GM23338 (cell line): ENCODE measurements around the gene PGR. TPM values are rescaled to one million over a fixed set of nuclear protein-coding genes. Genes with fewer than 3 reads are reported as not detected.

Experiments used
- ATAC-seq: fragments of 200-7000 bp; cut with Tn5 transposase; 3 replicates; pipeline ENCODE4 v1.9.1; 2020
- DNase-seq: peaks from one replicate; pipeline ENCODE4 v3.0.0-alpha.2; 2015; ENCODE audit warnings: low spot score
- H2AFZ ChIP-seq: fragments of 200-600 bp; sonication (generic); 2 replicates; pipeline ENCODE4 v1.8.0; 2016; ENCODE audit warnings: antibody characterized with exemption, mild to moderate bottlenecking, moderate library complexity
- H3F3A ChIP-seq: fragments of 200-600 bp; sonication (generic); replicated peaks from 2 replicates; pipeline ENCODE4 v1.8.0; 2017; ENCODE audit warnings: antibody characterized with exemption, mixed run types, low read depth
- H3K27ac ChIP-seq: fragments of 200-600 bp; sonication (generic); 2 replicates; pipeline ENCODE4 v1.6.1; 2016; ENCODE audit warnings: low read depth
- H3K27me3 ChIP-seq: fragments of 200-600 bp; sonication (generic); 2 replicates; pipeline ENCODE4 v1.8.0; 2016; ENCODE audit warnings: mild to moderate bottlenecking, mixed run types, moderate library complexity; ENCODE audit not compliant: insufficient read depth
- H3K36me3 ChIP-seq: fragments of 200-600 bp; sonication (generic); 2 replicates; pipeline ENCODE4 v1.8.0; 2016; ENCODE audit warnings: mild to moderate bottlenecking; ENCODE audit not compliant: insufficient read depth
- H3K4me1 ChIP-seq: fragments of 200-600 bp; sonication (generic); 2 replicates; pipeline ENCODE4 v1.8.0; 2016; ENCODE audit warnings: mild to moderate bottlenecking, moderate library complexity; ENCODE audit not compliant: insufficient read depth
- H3K4me2 ChIP-seq: fragments of 200-600 bp; sonication (generic); 2 replicates; pipeline ENCODE4 v1.7.1; 2017; ENCODE audit warnings: mixed run types
- H3K4me3 ChIP-seq: fragments of 200-600 bp; sonication (generic); 2 replicates; pipeline ENCODE4 v1.6.1; 2016; ENCODE audit warnings: mixed run types
- H3K79me2 ChIP-seq: fragments of 200-600 bp; sonication (generic); replicated peaks from 2 replicates; pipeline ENCODE4 v1.8.0; 2017; ENCODE audit warnings: mild to moderate bottlenecking; ENCODE audit not compliant: insufficient read depth
- H3K9me2 ChIP-seq: fragments of 200-600 bp; sonication (generic); 2 replicates; pipeline ENCODE4 v1.8.0; 2017; ENCODE audit not compliant: insufficient read depth
- H4K20me1 ChIP-seq: fragments of 200-600 bp; sonication (generic); replicated peaks from 2 replicates; pipeline ENCODE4 v1.8.0; 2017; ENCODE audit warnings: mild to moderate bottlenecking; ENCODE audit not compliant: insufficient read depth
- H3K27ac Mint-ChIP-seq: 2 replicates; pipeline ENCODE4 v1.8.0; 2020; ENCODE audit warnings: inconsistent platforms, mild to moderate bottlenecking, moderate library complexity, mixed read lengths
- H3K27me3 Mint-ChIP-seq: 3 replicates; pipeline ENCODE4 v1.8.0; 2022; ENCODE audit warnings: low read depth, mild to moderate bottlenecking, moderate library complexity, mixed read lengths, inconsistent platforms; ENCODE audit not compliant: insufficient read depth, poor library complexity
- H3K36me3 Mint-ChIP-seq: 3 replicates; pipeline ENCODE4 v1.8.0; 2021; ENCODE audit warnings: low read depth, mild to moderate bottlenecking, inconsistent platforms, moderate library complexity, mixed read lengths
- H3K4me1 Mint-ChIP-seq: 3 replicates; pipeline ENCODE4 v1.8.0; 2020; ENCODE audit warnings: mild to moderate bottlenecking, inconsistent platforms, mixed read lengths
- H3K4me3 Mint-ChIP-seq: 3 replicates; pipeline ENCODE4 v1.8.0; 2021; ENCODE audit warnings: moderate library complexity, mild to moderate bottlenecking, inconsistent platforms, mixed read lengths
- H3K9me3 Mint-ChIP-seq: 3 replicates; pipeline ENCODE4 v1.8.0; 2020; ENCODE audit warnings: moderate library complexity, mild to moderate bottlenecking, inconsistent platforms, mixed read lengths
- CREB1 ChIP-seq: fragments of 250-450 bp; sonication (Bioruptor Pico); IDR thresholded peaks from 2 replicates; pipeline ENCODE4 v1.5.0; 2020; ENCODE audit warnings: low read depth, mild to moderate bottlenecking, moderate library complexity
- EZH2phosphoT487 ChIP-seq: fragments of 200-600 bp; sonication (generic); IDR thresholded peaks from one replicate; pipeline ENCODE4 v1.8.1; 2018; ENCODE audit warnings: antibody characterized with exemption; ENCODE audit not compliant: unreplicated experiment
- JUNB ChIP-seq: IDR thresholded peaks from one replicate; pipeline ENCODE4 v1.6.1; 2016; ENCODE audit warnings: antibody characterized with exemption; ENCODE audit not compliant: unreplicated experiment
- polyA plus RNA-seq: library from polyadenylated mRNA; unstranded; fragments of >200 nt; fragmentation: Nextera tagmentation; extraction: Ambion mirVana; gene quantifications from 2 replicates; pipeline ENCODE4 v1.2.1, GENCODE V29; 2016
- total RNA-seq: library from RNA; depleted of rRNA; stranded (reverse); fragments of >200 nt; shearing (Covaris generic); gene quantifications from 2 replicates; pipeline ENCODE4 v1.2.3, GENCODE V29; 2014
- TF ChIP-seq, protein P1 (sequence below): IDR thresholded peaks from 2 replicates; pipeline ENCODE4 v1.6.1; 2016; ENCODE audit warnings: antibody characterized with exemption
- TF ChIP-seq, protein P2 (sequence below): fragments of 250-450 bp; sonication (Bioruptor Pico); IDR thresholded peaks from 2 replicates; pipeline ENCODE4 v1.5.0; 2020; ENCODE audit warnings: mild to moderate bottlenecking, moderate library complexity

PGR gene
- total and polyA plus RNA-seq, 2 experiments from 2014 or later: 0.07 to 0.11 TPM

DNA sequence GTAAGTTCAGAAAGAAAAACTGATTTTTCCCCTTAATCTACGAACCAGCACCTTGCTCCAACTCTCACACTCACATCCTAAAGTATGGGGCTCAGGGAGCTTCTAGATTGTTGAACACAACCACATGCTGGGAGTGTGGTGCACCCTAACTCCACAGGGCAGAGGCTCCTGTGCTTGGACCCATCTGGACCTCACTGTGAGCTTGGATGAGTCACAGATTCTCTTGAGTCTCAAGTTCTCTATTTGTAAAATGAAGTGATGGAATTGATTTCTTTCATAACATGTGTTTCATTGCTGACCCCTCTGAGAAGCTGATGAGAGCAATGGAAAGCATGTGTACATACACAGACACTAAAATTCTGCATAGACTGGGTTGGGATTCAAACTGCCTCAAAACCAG is 109.7 kb downstream of the PGR start:
- no peak overlapping the region for H3K27ac ChIP-seq

More for the DNA sequence above, 109.7 kb downstream of the PGR start:
- no peaks in the 10 kb centered on the region for H3K9me2 ChIP-seq
- no peaks in the 10 kb centered on the region for H3K27me3 ChIP-seq
- no peak for DNase-seq
- H3K36me3 ChIP-seq: no peaks in the 10 kb centered on the region
- Mint-ChIP-seq H3K36me3 (no peaks in the 10 kb centered on the region), H3K27ac (no peak overlapping the region), H3K27me3 (no peaks in the 10 kb centered on the region), H3K4me3 (no peak overlapping the region), H3K9me3 (no peaks in the 10 kb centered on the region), H3K4me1 (no peaks in the 10 kb centered on the region)
- no peaks in the 10 kb centered on the region for H3F3A ChIP-seq
- H3K4me1 ChIP-seq: no peaks in the 10 kb centered on the region
- H4K20me1 ChIP-seq: no peaks in the 10 kb centered on the region
- no peak overlapping the region for H3K4me3 ChIP-seq
- no peak for TF ChIP-seq JUNB
- TF ChIP-seq, protein P1, sequence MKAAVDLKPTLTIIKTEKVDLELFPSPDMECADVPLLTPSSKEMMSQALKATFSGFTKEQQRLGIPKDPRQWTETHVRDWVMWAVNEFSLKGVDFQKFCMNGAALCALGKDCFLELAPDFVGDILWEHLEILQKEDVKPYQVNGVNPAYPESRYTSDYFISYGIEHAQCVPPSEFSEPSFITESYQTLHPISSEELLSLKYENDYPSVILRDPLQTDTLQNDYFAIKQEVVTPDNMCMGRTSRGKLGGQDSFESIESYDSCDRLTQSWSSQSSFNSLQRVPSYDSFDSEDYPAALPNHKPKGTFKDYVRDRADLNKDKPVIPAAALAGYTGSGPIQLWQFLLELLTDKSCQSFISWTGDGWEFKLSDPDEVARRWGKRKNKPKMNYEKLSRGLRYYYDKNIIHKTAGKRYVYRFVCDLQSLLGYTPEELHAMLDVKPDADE: no peak
- TF ChIP-seq, protein P2, sequence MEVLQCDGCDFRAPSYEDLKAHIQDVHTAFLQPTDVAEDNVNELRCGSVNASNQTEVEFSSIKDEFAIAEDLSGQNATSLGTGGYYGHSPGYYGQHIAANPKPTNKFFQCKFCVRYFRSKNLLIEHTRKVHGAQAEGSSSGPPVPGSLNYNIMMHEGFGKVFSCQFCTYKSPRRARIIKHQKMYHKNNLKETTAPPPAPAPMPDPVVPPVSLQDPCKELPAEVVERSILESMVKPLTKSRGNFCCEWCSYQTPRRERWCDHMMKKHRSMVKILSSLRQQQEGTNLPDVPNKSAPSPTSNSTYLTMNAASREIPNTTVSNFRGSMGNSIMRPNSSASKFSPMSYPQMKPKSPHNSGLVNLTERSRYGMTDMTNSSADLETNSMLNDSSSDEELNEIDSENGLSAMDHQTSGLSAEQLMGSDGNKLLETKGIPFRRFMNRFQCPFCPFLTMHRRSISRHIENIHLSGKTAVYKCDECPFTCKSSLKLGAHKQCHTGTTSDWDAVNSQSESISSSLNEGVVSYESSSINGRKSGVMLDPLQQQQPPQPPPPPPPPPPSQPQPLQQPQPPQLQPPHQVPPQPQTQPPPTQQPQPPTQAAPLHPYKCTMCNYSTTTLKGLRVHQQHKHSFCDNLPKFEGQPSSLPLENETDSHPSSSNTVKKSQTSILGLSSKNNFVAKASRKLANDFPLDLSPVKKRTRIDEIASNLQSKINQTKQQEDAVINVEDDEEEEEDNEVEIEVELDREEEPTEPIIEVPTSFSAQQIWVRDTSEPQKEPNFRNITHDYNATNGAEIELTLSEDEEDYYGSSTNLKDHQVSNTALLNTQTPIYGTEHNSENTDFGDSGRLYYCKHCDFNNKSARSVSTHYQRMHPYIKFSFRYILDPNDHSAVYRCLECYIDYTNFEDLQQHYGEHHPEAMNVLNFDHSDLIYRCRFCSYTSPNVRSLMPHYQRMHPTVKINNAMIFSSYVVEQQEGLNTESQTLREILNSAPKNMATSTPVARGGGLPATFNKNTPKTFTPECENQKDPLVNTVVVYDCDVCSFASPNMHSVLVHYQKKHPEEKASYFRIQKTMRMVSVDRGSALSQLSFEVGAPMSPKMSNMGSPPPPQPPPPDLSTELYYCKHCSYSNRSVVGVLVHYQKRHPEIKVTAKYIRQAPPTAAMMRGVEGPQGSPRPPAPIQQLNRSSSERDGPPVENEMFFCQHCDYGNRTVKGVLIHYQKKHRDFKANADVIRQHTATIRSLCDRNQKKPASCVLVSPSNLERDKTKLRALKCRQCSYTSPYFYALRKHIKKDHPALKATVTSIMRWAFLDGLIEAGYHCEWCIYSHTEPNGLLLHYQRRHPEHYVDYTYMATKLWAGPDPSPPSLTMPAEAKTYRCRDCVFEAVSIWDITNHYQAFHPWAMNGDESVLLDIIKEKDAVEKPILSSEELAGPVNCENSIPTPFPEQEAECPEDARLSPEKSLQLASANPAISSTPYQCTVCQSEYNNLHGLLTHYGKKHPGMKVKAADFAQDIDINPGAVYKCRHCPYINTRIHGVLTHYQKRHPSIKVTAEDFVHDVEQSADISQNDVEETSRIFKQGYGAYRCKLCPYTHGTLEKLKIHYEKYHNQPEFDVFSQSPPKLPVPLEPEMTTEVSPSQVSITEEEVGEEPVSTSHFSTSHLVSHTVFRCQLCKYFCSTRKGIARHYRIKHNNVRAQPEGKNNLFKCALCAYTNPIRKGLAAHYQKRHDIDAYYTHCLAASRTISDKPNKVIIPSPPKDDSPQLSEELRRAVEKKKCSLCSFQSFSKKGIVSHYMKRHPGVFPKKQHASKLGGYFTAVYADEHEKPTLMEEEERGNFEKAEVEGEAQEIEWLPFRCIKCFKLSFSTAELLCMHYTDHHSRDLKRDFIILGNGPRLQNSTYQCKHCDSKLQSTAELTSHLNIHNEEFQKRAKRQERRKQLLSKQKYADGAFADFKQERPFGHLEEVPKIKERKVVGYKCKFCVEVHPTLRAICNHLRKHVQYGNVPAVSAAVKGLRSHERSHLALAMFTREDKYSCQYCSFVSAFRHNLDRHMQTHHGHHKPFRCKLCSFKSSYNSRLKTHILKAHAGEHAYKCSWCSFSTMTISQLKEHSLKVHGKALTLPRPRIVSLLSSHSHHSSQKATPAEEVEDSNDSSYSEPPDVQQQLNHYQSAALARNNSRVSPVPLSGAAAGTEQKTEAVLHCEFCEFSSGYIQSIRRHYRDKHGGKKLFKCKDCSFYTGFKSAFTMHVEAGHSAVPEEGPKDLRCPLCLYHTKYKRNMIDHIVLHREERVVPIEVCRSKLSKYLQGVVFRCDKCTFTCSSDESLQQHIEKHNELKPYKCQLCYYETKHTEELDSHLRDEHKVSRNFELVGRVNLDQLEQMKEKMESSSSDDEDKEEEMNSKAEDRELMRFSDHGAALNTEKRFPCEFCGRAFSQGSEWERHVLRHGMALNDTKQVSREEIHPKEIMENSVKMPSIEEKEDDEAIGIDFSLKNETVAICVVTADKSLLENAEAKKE: no peak
- TF ChIP-seq EZH2phosphoT487: no peak
- no peak for TF ChIP-seq CREB1
- no peak for ATAC-seq
- H3K79me2 ChIP-seq: no peaks in the 10 kb centered on the region
- H2AFZ ChIP-seq: no peak overlapping the region; the same call in 1 of the 2 replicates
- no peak overlapping the region for H3K4me2 ChIP-seq
